Bronchial epithelial cell (primary cell): Measurements from ENCODE around the gene DLEC1. TPM values are rescaled to one million over a fixed set of nuclear protein-coding genes. Genes with fewer than 3 reads are reported as not detected.
"Not testable (repeated sequence)": the region's sequence is repeated elsewhere in the genome, so short reads cannot be mapped to it uniquely, and the experiment has no call there.

Experiments used
- DNase-seq: peaks from one replicate; pipeline ENCODE4 v3.0.0-alpha.2; 2010; ENCODE audit warnings: low read depth
- FAIRE-seq: peaks from 2 replicates; lab custom pipeline; 2011; peaks lifted over from hg19 to GRCh38; lab: Jason Lieb, UNC
- H3K27me3 ChIP-seq: 2 replicates; pipeline ENCODE4 v1.5.1; 2011; ENCODE audit warnings: low read length; ENCODE audit not compliant: control insufficient read depth, insufficient read depth
- H3K36me3 ChIP-seq: 2 replicates; pipeline ENCODE4 v1.5.1; 2011; ENCODE audit warnings: low read length; ENCODE audit not compliant: control insufficient read depth, insufficient read depth
- H3K4me3 ChIP-seq: 2 replicates; pipeline ENCODE4 v1.5.1; 2011; ENCODE audit warnings: mild to moderate bottlenecking, low read depth, low read length, control low read depth
- total RNA-seq: library from RNA; depleted of rRNA; stranded (reverse); fragments of >200 nt; gene quantifications from 2 replicates; pipeline ENCODE4 v1.2.1, GENCODE V29; 2014
- TF ChIP-seq, protein P1 (sequence below): IDR thresholded peaks from 2 replicates; pipeline ENCODE4 v1.5.1; 2011; ENCODE audit warnings: mild to moderate bottlenecking, moderate library complexity, low read length, control low read depth, inconsistent platforms; ENCODE audit not compliant: insufficient read depth, severe bottlenecking

Gene DLEC1
- total RNA-seq, 1 donor from 2014 or later: 0.26 TPM

GRCh38 chr3:38129058-38129457, 90.0 kb downstream of the DLEC1 start:
- H3K36me3 ChIP-seq: peaks cover 46% of the 10 kb centered on the region
- no peaks in the 10 kb centered on the region for H3K27me3 ChIP-seq
- TF ChIP-seq, protein P1, sequence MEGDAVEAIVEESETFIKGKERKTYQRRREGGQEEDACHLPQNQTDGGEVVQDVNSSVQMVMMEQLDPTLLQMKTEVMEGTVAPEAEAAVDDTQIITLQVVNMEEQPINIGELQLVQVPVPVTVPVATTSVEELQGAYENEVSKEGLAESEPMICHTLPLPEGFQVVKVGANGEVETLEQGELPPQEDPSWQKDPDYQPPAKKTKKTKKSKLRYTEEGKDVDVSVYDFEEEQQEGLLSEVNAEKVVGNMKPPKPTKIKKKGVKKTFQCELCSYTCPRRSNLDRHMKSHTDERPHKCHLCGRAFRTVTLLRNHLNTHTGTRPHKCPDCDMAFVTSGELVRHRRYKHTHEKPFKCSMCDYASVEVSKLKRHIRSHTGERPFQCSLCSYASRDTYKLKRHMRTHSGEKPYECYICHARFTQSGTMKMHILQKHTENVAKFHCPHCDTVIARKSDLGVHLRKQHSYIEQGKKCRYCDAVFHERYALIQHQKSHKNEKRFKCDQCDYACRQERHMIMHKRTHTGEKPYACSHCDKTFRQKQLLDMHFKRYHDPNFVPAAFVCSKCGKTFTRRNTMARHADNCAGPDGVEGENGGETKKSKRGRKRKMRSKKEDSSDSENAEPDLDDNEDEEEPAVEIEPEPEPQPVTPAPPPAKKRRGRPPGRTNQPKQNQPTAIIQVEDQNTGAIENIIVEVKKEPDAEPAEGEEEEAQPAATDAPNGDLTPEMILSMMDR: no peak
- FAIRE-seq: no peak
- DNase-seq: no peak
- H3K4me3 ChIP-seq: no peak overlapping the region

GRCh38 chr3:38130631-38131065, 91.6 kb downstream of the DLEC1 start:
- Histone ChIP-seq H3K36me3 (peaks cover 43% of the 10 kb centered on the region), H3K4me3 (no peak overlapping the region), H3K27me3 (no peaks in the 10 kb centered on the region)
- TF ChIP-seq, protein P1: no peak
- DNase-seq (no peak), FAIRE-seq (no peak)

- Histone ChIP-seq H3K36me3 (peaks cover 36% of the 10 kb centered on the region), H3K4me3 (no peak overlapping the region), H3K27me3 (no peaks in the 10 kb centered on the region)
- DNase-seq (no peak), FAIRE-seq (no peak)
- TF ChIP-seq, protein P1: peak; percentile 58
These were observed 92.8 kb downstream of the DLEC1 start for GRCh38 chr3:38131621-38132369.

GRCh38 chr3:38133209-38133556, 94.2 kb downstream of the DLEC1 start:
- no peak overlapping the region for H3K4me3 ChIP-seq
- no peak for DNase-seq

DNA sequence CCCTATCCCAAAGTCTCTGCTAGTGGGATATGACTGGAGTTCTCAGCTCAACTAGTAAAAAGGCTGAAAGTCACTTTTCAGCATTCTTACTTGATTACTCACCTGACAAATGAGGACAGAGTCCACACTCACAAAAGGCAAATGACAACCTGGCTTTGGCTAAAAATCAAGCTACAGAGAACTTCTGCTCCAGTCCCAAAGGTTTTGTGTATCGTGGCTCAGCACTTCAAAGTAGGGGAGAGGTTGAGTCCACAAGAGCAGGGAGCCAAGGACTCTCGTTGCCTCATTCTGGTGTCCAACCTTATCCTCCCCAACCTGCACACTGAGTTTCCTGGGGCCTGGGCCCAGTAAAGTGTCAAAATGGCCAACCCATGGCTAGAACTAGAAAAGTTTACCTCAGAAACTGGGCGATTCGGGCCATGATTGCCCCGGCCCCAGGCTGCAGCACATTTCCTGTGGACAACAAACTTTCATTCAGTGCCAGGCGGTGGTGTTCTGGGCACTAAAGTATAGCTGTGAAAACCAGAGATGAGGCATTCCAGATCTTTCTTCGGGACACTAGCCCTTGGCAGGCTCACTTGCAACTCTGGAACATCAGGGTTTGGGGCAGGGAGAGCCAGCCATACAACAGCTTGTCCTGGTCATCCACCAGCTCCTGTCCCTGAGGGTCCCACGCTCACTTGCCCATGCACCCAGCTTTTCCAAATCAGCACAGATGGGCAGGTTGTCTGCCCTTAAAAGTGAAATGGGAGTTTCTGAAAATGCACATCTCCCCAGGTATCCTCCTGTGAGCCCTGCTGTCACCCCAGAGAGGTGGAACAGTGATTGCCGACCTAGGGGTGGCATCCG, 94.8 kb downstream of the DLEC1 start:
- TF ChIP-seq, protein P1: no peak
- FAIRE-seq (no peak), DNase-seq (peak; percentile 73)
- H3K36me3 ChIP-seq: peaks cover 24% of the 10 kb centered on the region
- H3K27me3 ChIP-seq: no peaks in the 10 kb centered on the region
- no peak overlapping the region for H3K4me3 ChIP-seq

More at GRCh38 chr3:38133209-38133556, 94.2 kb downstream of the DLEC1 start:
- TF ChIP-seq, protein P1: no peak
- no peaks in the 10 kb centered on the region for H3K27me3 ChIP-seq
- H3K36me3 ChIP-seq: peaks cover 27% of the 10 kb centered on the region
- FAIRE-seq: no peak

DNA sequence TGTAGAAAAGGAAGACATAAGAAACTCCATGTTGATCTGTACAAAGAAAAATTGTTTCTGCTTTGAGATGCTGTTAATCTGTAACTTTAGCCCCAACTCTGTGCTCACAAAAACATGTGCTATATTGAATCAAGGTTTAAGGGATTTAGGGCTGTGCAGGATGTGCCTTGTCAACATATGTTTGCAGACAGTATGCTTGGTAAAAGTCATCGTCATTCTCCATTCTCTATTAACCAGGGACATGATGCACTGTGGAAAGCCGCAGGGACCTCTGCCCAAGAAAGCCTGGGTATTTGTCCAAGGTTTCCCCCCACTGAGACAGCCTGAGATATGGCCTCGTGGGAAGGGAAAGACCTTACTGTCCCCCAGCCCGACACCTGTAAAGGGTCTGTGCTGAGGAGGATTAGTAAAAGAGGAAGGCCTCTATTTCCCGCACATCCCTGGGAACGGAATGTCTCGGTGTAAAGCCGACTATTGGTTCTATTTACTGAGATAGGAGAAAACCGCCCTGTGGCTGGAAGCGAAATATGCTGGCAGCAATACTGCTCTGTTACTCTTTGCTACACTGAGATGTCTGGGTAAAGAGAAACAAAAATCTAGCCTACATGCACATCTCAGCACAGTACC, 95.6 kb downstream of the DLEC1 start:
- DNase-seq, H3K4me3 ChIP-seq, FAIRE-seq: not testable (repeated sequence)

DNA sequence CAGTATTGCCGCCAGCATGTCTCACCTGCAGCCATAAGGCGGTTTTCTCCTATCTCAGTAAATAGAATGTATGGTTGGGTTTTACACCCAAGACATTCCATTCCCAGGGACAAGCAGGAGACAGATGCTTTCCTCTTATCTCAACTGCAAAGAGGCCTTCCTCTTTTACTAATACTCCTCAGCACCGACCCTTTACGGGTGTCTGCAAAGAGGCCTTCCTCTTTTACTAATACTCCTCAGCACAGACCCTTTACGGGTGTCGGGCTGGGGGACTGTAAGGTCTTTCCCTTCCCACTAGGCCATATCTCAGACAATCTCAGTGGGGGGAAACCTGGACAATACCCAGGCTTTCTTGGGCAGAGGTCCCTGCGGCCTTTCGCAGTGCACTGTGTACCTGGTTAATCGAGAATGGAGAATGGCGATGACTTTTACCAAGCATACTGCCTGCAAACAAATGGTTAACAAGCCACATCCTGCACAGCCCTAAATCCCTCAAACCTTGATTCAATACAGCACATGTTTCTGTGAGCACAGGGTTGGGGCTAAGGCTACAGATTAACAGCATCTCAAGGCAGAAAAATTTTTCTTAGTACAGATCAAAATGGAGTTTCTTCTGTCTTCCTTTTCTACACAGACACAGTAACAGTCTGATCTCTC, 96.7 kb downstream of the DLEC1 start:
- not testable (repeated sequence) for H3K27me3 ChIP-seq, DNase-seq, FAIRE-seq
- Histone ChIP-seq H3K36me3 (peaks cover 17% of the 10 kb centered on the region), H3K4me3 (peak overlapping the region; percentile 85)

More for the DNA sequence above, 95.6 kb downstream of the DLEC1 start:
- H3K27me3 ChIP-seq: not testable (repeated sequence)
- H3K36me3 ChIP-seq: peaks cover 18% of the 10 kb centered on the region
